ENCODE results near the gene RBM39. TPM values are rescaled to one million over a fixed set of nuclear protein-coding genes. Genes with fewer than 3 reads are reported as not detected.

RBM39 gene
- total and polyA plus RNA-seq, 2 of the 13 experiments (the other 11 are each of a cell fraction or from before 2014, with no cell fraction given), result 788 to 920 TPM

DNA sequence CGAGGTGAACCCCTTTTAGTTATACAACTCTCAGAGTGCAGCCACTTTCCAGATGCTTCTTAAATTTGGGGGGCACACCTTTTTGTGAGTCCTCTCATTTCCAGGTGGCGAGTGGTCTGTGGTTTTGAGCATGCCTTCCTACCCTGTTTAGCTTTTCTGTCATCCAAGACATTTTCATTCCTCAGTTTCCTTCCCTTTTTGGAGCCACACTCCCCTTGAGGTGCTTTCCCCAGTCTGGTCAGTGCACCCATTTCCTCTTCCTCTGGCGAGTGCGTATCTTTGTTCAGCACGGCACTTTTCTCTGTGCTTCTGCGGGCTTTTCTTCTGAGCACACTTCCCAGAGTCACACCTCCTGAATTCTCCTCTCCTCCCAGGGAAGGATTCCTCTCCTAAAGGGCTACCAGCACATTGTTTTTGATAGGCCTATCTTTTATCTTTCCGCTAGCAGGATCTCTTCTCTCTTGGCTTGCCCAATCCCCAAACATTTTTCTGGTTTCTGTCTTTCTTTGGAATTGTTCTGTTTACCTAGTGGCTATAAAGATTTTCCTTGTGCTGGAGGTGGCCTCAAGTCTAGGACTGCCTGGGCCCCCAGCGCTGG lies 31.2 kb upstream of the RBM39 start (continued):
- TF ChIP-seq, protein P1, sequence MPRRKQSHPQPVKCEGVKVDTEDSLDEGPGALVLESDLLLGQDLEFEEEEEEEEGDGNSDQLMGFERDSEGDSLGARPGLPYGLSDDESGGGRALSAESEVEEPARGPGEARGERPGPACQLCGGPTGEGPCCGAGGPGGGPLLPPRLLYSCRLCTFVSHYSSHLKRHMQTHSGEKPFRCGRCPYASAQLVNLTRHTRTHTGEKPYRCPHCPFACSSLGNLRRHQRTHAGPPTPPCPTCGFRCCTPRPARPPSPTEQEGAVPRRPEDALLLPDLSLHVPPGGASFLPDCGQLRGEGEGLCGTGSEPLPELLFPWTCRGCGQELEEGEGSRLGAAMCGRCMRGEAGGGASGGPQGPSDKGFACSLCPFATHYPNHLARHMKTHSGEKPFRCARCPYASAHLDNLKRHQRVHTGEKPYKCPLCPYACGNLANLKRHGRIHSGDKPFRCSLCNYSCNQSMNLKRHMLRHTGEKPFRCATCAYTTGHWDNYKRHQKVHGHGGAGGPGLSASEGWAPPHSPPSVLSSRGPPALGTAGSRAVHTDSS (CRISPR knock-in tag; conservative IDR thresholded peaks at IDR 0.05), result no peak
- no peak for TF ChIP-seq KLF16 (CRISPR knock-in tag; IDR thresholded peaks at IDR 0.05)
- peak; percentile 83; the same call in 1 of the 2 replicates for TF ChIP-seq ZSCAN30 (CRISPR knock-in tag; IDR thresholded peaks at IDR 0.05)
- TF ChIP-seq ZFY (CRISPR knock-in tag; IDR thresholded peaks at IDR 0.05), result no peak; the same call in 1 of the 2 replicates
- TF ChIP-seq ZNF619 (CRISPR knock-in tag; IDR thresholded peaks at IDR 0.05), result 0 out of 2 replicates have a peak, but pooled peaks have one; percentile 55
- 0 out of 2 replicates have a peak, but pooled peaks have one; percentile 1 for TF ChIP-seq ZNF20 (CRISPR knock-in tag; IDR thresholded peaks at IDR 0.05)
- TF ChIP-seq, protein P2, sequence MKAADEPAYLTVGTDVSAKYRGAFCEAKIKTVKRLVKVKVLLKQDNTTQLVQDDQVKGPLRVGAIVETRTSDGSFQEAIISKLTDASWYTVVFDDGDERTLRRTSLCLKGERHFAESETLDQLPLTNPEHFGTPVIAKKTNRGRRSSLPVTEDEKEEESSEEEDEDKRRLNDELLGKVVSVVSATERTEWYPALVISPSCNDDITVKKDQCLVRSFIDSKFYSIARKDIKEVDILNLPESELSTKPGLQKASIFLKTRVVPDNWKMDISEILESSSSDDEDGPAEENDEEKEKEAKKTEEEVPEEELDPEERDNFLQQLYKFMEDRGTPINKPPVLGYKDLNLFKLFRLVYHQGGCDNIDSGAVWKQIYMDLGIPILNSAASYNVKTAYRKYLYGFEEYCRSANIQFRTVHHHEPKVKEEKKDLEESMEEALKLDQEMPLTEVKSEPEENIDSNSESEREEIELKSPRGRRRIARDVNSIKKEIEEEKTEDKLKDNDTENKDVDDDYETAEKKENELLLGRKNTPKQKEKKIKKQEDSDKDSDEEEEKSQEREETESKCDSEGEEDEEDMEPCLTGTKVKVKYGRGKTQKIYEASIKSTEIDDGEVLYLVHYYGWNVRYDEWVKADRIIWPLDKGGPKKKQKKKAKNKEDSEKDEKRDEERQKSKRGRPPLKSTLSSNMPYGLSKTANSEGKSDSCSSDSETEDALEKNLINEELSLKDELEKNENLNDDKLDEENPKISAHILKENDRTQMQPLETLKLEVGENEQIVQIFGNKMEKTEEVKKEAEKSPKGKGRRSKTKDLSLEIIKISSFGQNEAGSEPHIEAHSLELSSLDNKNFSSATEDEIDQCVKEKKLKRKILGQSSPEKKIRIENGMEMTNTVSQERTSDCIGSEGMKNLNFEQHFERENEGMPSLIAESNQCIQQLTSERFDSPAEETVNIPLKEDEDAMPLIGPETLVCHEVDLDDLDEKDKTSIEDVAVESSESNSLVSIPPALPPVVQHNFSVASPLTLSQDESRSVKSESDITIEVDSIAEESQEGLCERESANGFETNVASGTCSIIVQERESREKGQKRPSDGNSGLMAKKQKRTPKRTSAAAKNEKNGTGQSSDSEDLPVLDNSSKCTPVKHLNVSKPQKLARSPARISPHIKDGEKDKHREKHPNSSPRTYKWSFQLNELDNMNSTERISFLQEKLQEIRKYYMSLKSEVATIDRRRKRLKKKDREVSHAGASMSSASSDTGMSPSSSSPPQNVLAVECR (CRISPR knock-in tag; IDR thresholded peaks at IDR 0.05; ENCODE audit: borderline replicate concordance), result 0 out of 2 replicates have a peak, but pooled peaks have one; percentile 1
- TF ChIP-seq, protein P3, sequence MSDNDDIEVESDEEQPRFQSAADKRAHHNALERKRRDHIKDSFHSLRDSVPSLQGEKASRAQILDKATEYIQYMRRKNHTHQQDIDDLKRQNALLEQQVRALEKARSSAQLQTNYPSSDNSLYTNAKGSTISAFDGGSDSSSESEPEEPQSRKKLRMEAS (IDR thresholded peaks at IDR 0.05), result no peak
- TF ChIP-seq ZNF101 (CRISPR knock-in tag; IDR thresholded peaks at IDR 0.05; ENCODE audit: borderline replicate concordance, low read depth), result no peak
- 0 out of 2 replicates have a peak, but pooled peaks have one; percentile 83 for TF ChIP-seq ZNF17 (CRISPR knock-in tag; IDR thresholded peaks at IDR 0.05)
- no peak for TF ChIP-seq HOMEZ (CRISPR knock-in tag; IDR thresholded peaks at IDR 0.05; ENCODE audit: low read depth)
- TF ChIP-seq ZNF331 (CRISPR knock-in tag; IDR thresholded peaks at IDR 0.05), result no peak
- TF ChIP-seq MIXL1 (CRISPR knock-in tag; IDR thresholded peaks at IDR 0.05), result no peak
- TF ChIP-seq KLF9 (CRISPR knock-in tag; IDR thresholded peaks at IDR 0.05; ENCODE audit: low read depth), result no peak
- TF ChIP-seq, protein P4, sequence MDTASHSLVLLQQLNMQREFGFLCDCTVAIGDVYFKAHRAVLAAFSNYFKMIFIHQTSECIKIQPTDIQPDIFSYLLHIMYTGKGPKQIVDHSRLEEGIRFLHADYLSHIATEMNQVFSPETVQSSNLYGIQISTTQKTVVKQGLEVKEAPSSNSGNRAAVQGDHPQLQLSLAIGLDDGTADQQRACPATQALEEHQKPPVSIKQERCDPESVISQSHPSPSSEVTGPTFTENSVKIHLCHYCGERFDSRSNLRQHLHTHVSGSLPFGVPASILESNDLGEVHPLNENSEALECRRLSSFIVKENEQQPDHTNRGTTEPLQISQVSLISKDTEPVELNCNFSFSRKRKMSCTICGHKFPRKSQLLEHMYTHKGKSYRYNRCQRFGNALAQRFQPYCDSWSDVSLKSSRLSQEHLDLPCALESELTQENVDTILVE (CRISPR knock-in tag; IDR thresholded peaks at IDR 0.05), result no peak
- TF ChIP-seq ZNF572 (CRISPR knock-in tag; IDR thresholded peaks at IDR 0.05), result no peak
- TF ChIP-seq NR0B2 (CRISPR knock-in tag; IDR thresholded peaks at IDR 0.05), result no peak
- no peak for TF ChIP-seq ZBTB34 (CRISPR knock-in tag; IDR thresholded peaks at IDR 0.05)
- TF ChIP-seq NKX3-1 (CRISPR knock-in tag; IDR thresholded peaks at IDR 0.05), result 0 out of 2 replicates have a peak, but pooled peaks have one; percentile 20
